Measurements from ENCODE around the gene HLA-G. TPM values are rescaled to one million over a fixed set of nuclear protein-coding genes. Genes with fewer than 3 reads are reported as not detected.

Gene HLA-G
- total and polyA plus RNA-seq, 2 of the 4 experiments (the other 2 are of a cell fraction) = not detected

- Histone ChIP-seq H3K14ac (replicated peaks; ENCODE audit: low read depth, low read length) (no peak overlapping the region), H3K4ac (ENCODE audit: low read depth, low read length) (no peak overlapping the region), H3K36me3 (ENCODE audit: control insufficient read depth, insufficient read depth, low read length) (no peaks in the 10 kb centered on the region), H2BK5ac (ENCODE audit: low read depth, low read length, poor library complexity, severe bottlenecking) (no peak overlapping the region), H3K9me1 (ENCODE audit: insufficient read depth, low read length) (no peaks in the 10 kb centered on the region), H3K18ac (ENCODE audit: low read depth, low read length) (no peak overlapping the region), H3K56ac (ENCODE audit: extremely low read depth, insufficient read depth, low read length) (no peak overlapping the region), H2AFZ (replicated peaks; ENCODE audit: low read length, poor library complexity) (no peak overlapping the region), H3K9me3 (ENCODE audit: control insufficient read depth, insufficient read depth, low read length) (no peaks in the 10 kb centered on the region), H2BK20ac (ENCODE audit: low read depth, low read length) (no peak overlapping the region), H2AK9ac (replicated peaks; ENCODE audit: low read depth, low read length, poor library complexity) (no peak overlapping the region), H3K9ac (ENCODE audit: low read depth, low read length) (no peak overlapping the region), H2AK5ac (ENCODE audit: low read depth, low read length) (no peak overlapping the region), H4K91ac (ENCODE audit: insufficient read depth, low read depth, low read length) (no peak overlapping the region), H2BK120ac (ENCODE audit: low read depth, low read length) (no peak overlapping the region), H4K20me1 (ENCODE audit: insufficient read depth, low read length) (no peaks in the 10 kb centered on the region), H3K4me1 (ENCODE audit: control insufficient read depth, insufficient read depth, low read length) (no peaks in the 10 kb centered on the region), H4K5ac (ENCODE audit: low read depth, low read length) (no peak overlapping the region), H3K27me3 (ENCODE audit: control insufficient read depth, insufficient read depth, low read length) (no peaks in the 10 kb centered on the region), H3K4me2 (ENCODE audit: low read depth, low read length) (no peak overlapping the region), H3K27ac (ENCODE audit: insufficient read depth, low read length) (no peak overlapping the region), H4K8ac (ENCODE audit: low read depth in 2 of 2, low read length in 2 of 2) (no peak overlapping the region), H3K4me3 (ENCODE audit: insufficient read depth, low read depth, low read length) (no peak overlapping the region), H3K23ac (ENCODE audit: low read depth, low read length) (no peak overlapping the region), H3K79me1 (ENCODE audit: low read depth in 1 of 2, low read length in 2 of 2) (no peaks in the 10 kb centered on the region), H2BK15ac (ENCODE audit: low read depth, low read length) (no peak overlapping the region)
- ChIA-PET POLR2A (ENCODE audit: unreplicated experiment) (no interaction called here), CTCF (no interaction called here)
- in situ Hi-C loops (cut with MboI; ENCODE audit: low sequenced_read_pairs) = no loop called here
- DNase-seq = no peak
- TF ChIP-seq RAD21 (IDR thresholded peaks at IDR 0.05; ENCODE audit: low read length) (no peak), FOS (IDR thresholded peaks at IDR 0.05; ENCODE audit: low read depth, low read length) (no peak), MAFK (IDR thresholded peaks at IDR 0.05; ENCODE audit: low read depth, low read length) (no peak), NFE2L2 (IDR thresholded peaks at IDR 0.05; ENCODE audit: low read depth, low read length) (no peak), RFX5 (IDR thresholded peaks at IDR 0.05; ENCODE audit: low read depth, low read length) (no peak), BHLHE40 (IDR thresholded peaks at IDR 0.05; ENCODE audit: low read depth, low read length) (no peak), RCOR1 (IDR thresholded peaks at IDR 0.05; ENCODE audit: insufficient replicate concordance, low read length) (no peak), CEBPB (IDR thresholded peaks at IDR 0.05; ENCODE audit: low read depth, low read length) (no peak), MAZ (IDR thresholded peaks at IDR 0.05; ENCODE audit: borderline replicate concordance, low read depth, low read length) (no peak), POLR2A (IDR thresholded peaks at IDR 0.05; ENCODE audit: low read depth, low read length) (no peak), CHD1 (IDR thresholded peaks at IDR 0.05; ENCODE audit: low read depth, low read length) (no peak), MXI1 (IDR thresholded peaks at IDR 0.05; ENCODE audit: borderline replicate concordance, low read depth, low read length) (no peak), SMC3 (IDR thresholded peaks at IDR 0.05; ENCODE audit: low read depth, low read length) (no peak)
- TF ChIP-seq, protein P1, sequence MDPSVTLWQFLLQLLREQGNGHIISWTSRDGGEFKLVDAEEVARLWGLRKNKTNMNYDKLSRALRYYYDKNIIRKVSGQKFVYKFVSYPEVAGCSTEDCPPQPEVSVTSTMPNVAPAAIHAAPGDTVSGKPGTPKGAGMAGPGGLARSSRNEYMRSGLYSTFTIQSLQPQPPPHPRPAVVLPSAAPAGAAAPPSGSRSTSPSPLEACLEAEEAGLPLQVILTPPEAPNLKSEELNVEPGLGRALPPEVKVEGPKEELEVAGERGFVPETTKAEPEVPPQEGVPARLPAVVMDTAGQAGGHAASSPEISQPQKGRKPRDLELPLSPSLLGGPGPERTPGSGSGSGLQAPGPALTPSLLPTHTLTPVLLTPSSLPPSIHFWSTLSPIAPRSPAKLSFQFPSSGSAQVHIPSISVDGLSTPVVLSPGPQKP (IDR thresholded peaks at IDR 0.05; ENCODE audit: borderline replicate concordance, low read depth, low read length) = no peak
- TF ChIP-seq, protein P2, sequence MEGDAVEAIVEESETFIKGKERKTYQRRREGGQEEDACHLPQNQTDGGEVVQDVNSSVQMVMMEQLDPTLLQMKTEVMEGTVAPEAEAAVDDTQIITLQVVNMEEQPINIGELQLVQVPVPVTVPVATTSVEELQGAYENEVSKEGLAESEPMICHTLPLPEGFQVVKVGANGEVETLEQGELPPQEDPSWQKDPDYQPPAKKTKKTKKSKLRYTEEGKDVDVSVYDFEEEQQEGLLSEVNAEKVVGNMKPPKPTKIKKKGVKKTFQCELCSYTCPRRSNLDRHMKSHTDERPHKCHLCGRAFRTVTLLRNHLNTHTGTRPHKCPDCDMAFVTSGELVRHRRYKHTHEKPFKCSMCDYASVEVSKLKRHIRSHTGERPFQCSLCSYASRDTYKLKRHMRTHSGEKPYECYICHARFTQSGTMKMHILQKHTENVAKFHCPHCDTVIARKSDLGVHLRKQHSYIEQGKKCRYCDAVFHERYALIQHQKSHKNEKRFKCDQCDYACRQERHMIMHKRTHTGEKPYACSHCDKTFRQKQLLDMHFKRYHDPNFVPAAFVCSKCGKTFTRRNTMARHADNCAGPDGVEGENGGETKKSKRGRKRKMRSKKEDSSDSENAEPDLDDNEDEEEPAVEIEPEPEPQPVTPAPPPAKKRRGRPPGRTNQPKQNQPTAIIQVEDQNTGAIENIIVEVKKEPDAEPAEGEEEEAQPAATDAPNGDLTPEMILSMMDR (conservative IDR thresholded peaks at IDR 0.05; ENCODE audit: low read depth, low read length) = no peak
- intact Hi-C loops (cut with micrococcal nuclease) = no loop called here
- no CpG with 5 or more reads among the region's 4 CpGs for WGBS, 2 experiments (ENCODE audit: extremely low coverage in 2 of 2, insufficient read length in 1 of 2)
- BruUV-seq (replicated peaks) = no TSS peak
- dilution Hi-C loops (cut with HindIII; ENCODE audit: low sequenced_read_pairs, unreplicated experiment) = no loop called here
- ATAC-seq (ENCODE audit: low read depth) = no peak
Measured at GRCh38 chr6:29818892-29819291, 8.7 kb upstream of the HLA-G start.

Data from IMR-90 (cell line).